AG09319 (cell line): ENCODE measurements around the gene LRIT1.

ENCODE experiments used
- DNase-seq: peaks from one replicate; pipeline ENCODE4 v3.0.0-alpha.2; 2010; ENCODE audit warnings: low read depth; ENCODE audit errors: extremely low read depth
- TF ChIP-seq, protein P1 (sequence below): IDR thresholded peaks from 2 replicates; pipeline ENCODE4 v1.5.1; 2011; ENCODE audit warnings: low read depth, mild to moderate bottlenecking, inconsistent platforms, low read length, moderate library complexity

The LRIT1 gene

DNA sequence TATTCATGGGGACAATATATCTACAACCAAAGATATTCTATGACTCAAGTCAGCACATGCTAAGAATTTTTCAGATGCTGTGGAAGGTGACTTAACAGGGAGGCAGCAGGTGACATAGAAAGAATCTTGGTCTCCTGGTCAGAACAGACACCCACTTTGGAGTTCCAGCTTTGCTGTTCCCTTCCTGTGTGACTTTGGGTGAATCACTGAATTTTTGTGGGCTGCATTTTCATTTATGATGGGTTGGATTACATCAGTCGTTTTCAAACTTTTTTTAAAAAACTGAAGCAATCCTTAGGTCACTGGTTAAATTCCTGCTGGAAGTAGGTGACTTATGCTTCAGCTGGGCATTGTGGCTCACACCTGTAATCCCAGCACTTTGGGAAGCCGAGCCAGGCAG is 28.4 kb upstream of the LRIT1 start:
- peak; percentile 22 for DNase-seq
- TF ChIP-seq, protein P1, sequence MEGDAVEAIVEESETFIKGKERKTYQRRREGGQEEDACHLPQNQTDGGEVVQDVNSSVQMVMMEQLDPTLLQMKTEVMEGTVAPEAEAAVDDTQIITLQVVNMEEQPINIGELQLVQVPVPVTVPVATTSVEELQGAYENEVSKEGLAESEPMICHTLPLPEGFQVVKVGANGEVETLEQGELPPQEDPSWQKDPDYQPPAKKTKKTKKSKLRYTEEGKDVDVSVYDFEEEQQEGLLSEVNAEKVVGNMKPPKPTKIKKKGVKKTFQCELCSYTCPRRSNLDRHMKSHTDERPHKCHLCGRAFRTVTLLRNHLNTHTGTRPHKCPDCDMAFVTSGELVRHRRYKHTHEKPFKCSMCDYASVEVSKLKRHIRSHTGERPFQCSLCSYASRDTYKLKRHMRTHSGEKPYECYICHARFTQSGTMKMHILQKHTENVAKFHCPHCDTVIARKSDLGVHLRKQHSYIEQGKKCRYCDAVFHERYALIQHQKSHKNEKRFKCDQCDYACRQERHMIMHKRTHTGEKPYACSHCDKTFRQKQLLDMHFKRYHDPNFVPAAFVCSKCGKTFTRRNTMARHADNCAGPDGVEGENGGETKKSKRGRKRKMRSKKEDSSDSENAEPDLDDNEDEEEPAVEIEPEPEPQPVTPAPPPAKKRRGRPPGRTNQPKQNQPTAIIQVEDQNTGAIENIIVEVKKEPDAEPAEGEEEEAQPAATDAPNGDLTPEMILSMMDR, result no peak

DNA sequence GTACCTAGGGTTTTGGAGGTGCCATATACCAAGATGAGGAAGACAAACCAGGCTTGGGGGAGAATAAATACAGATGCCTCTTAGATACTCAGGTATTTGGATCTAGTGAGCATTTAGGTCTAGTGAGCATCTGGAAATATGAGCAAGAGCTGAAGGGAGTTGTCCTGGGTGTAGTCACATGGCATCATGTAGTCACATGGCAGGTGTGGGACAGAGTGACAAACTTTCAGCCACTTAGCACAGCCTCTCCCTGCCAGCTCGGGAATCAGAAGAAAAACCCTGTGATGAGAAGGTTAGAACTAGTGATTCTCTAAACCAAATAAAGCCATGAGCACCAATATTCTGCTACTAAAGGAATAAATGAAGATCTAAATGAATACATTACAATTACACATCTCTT is 27.8 kb upstream of the LRIT1 start:
- TF ChIP-seq, protein P1, result no peak
- DNase-seq, result no peak

DNA sequence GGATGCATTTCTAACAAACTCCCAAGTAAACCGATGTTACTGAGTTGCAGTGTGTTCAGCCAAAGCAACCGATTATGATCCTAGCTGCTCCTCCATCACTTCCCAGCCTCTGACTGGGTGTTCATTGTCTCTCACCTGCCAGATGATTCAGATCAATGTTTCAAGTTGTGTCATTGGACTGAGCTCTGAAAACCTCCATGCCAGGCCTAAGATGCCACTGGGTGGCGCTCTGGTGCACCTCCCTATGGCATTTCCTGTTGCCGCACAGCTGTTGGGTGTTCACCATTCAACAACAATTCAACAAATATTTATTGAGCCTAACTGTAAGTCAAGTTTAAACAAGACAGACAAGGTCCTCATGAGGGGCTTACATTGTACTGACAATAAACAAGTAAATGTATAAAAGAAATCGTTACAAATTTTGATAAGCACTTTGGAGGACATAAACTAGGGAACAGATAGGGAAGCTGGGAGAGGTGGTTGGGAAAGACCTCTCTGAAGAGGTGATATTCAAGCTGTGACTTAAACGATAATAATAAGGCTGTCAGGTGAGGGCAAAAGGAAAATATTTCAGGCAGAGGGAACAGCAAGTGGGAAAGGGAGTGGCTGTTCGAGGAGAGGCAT is 26.3 kb upstream of the LRIT1 start:
- DNase-seq, result no peak
- TF ChIP-seq, protein P1, result peak; percentile 59

- DNase-seq, result no peak
These were observed 24.1 kb upstream of the LRIT1 start for GRCh38 chr10:84265418-84265817.

DNA sequence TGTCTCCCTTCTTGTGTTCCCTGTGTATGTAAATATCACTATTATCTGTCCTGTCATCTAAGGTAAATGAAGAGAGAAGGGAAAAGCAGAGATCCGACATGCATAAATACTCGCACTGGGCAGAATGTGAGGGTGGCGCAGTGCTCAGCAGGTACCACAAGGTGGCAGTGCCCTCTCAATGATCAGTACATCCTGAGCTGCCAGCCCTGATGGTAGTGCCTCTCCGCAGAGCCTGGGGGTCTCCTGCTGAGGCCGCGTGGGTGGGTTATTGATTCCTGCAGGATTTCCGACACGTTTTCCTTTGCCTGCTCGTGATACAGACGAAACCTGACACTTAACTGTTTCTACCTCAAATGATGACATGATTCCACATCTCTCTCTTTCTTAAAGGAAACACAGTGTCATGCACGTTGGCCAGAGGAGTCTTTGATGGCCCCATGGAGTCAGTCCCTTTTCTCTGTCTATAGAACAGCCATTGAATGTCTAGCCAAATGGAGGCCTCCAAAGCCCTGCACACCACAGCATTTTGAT is 23.3 kb upstream of the LRIT1 start:
- peak; percentile 18 for DNase-seq
- TF ChIP-seq, protein P1, result peak; percentile 98

More at GRCh38 chr10:84265418-84265817, 24.1 kb upstream of the LRIT1 start:
- TF ChIP-seq, protein P1, result no peak

- DNase-seq, result no peak
- TF ChIP-seq, protein P1, result no peak
These were observed 22.4 kb upstream of the LRIT1 start for GRCh38 chr10:84263716-84264115.

- DNase-seq, result no peak
These were observed 21.0 kb upstream of the LRIT1 start for GRCh38 chr10:84262190-84262956.

More at GRCh38 chr10:84262190-84262956, 21.0 kb upstream of the LRIT1 start:
- TF ChIP-seq, protein P1, result no peak
